RPMI7951 (cell line): Measurements from ENCODE around the gene IP6K3. TPM values are rescaled to one million over a fixed set of nuclear protein-coding genes. Genes with fewer than 3 reads are reported as not detected.

Experiments used
- DNase-seq: peaks from one replicate; pipeline ENCODE4 v3.0.0-alpha.2; 2012; ENCODE audit warnings: low read depth
- total RNA-seq: library from RNA; depleted of rRNA; stranded (reverse); fragments of >200 nt; shearing (Covaris generic); gene quantifications from 2 replicates; pipeline ENCODE4 v1.2.3, GENCODE V29; 2014

Gene IP6K3
- total RNA-seq, 1 experiment from 2014 or later, result 0.36 TPM

DNA sequence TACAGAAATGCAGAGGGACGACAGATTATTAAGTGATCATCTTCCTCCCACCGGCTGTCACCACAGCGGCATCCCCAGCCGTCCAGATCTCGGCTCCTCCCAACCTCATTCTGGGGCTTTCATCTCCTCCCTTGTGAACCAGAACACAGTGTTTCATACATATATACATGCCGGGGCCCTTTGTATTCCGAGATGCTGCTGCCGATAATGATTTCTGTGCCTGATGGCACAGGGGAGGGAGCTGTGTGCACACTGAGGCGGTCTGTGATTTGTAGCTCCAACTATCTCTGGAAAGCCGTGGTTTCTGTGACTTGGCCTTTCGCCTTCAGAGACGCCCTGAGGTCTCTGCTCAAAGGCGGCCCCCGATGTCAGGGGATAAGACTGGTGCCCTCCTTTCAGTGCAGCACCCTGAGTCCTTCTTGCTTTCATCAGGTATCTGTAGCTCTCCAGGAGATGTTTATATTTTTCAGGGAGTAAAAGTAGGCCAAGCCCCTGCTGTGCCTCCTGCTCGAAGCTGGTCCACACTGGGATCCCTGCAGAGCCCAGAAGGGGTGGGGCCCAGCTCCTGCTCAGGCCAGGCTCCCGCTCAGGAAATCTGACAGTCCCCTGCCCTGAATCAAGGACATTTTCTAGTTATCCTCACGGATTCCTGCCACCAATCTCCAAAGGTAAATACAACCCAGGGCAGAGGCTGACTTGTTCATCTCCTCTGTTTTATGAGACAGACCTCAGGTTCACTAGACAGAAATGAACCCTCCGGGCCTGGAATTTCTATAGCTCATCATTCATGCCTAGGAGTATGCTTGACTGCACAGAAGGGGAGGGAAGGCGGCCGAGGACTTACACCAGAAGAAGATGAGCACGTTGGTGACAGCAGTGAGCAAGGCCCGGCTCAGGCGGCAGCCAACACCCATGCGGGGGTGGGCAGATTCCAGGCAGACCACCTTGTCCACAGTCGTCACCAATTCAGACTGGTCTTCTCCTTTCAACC lies 31.0 kb upstream of the IP6K3 start:
- DNase-seq, result no peak

- no peak for DNase-seq
These were observed 30.1 kb upstream of the IP6K3 start for GRCh38 chr6:33776764-33777163.

- no peak for DNase-seq
These were observed 29.5 kb upstream of the IP6K3 start for GRCh38 chr6:33776186-33776585.

DNA sequence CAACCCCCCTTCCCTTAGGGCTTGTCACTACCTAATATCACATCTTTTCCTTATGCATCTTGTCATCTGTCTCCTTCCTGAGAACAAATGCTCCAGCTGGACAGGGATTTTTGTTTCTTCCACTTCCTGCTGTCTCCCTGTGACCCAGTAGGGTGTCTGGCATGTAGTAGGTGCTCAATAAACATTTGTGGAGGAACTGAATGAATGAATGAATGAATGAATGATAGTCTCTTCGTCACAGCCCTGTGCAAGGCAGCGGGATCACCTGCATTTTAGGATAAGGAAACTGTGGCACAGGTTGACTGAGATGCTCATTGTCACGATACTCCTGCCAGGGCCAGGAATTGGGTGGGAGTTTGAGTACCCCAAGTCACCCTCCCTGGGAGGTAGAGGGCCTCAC lies 28.1 kb upstream of the IP6K3 start:
- no peak for DNase-seq

- DNase-seq, result no peak
These were observed 26.3 kb upstream of the IP6K3 start for GRCh38 chr6:33772902-33773472.

- DNase-seq, result peak; percentile 21
These were observed 25.6 kb upstream of the IP6K3 start for GRCh38 chr6:33772082-33772830.

DNA sequence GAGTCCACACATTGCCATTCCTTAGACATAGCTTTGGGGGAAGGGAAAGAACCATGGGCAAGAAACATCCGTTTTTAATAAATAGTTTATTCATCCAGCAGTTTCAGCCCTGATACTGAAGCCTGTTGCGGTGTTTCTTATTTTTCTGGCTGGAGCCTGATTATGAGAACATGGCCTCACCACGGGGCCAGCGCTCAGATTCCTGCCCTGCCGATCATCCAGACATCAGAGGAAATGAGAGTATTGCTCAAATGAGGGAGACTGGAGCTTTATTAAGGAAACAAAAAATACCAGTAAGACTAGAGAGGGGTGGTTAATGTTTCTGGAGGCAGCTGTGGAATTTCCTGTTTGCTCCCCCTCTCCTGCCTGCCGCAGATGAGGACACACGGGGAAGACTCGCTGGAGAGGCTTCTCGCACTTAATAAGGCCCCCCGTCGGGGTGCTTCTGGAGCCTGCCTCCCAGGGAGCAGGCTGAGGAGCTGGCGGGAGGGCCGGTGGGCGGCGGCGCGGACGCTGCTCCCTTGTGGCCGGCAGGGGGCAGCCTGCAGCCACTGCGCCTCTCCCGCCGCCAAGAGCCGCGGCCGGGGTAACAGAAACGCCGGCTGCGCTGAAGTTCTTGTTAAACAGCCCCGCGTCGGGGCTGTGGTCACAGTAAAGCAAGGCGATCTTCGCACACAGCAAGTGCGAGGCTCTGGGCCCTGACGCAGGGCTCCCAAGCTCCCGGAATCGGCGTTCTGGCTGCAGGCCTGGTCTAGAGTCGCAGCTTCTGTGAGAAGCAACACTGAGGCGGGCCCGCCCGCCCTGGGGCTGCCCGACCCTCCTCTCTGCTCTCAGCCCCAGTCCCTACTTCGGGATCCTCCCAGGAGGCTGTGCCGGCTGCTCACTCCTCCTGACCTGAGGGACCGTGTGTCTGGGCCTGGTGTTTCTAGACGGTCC lies 24.7 kb upstream of the IP6K3 start:
- DNase-seq, result peak; percentile 81

- DNase-seq, result no peak
These were observed 24.1 kb upstream of the IP6K3 start for GRCh38 chr6:33770833-33771145.

DNA sequence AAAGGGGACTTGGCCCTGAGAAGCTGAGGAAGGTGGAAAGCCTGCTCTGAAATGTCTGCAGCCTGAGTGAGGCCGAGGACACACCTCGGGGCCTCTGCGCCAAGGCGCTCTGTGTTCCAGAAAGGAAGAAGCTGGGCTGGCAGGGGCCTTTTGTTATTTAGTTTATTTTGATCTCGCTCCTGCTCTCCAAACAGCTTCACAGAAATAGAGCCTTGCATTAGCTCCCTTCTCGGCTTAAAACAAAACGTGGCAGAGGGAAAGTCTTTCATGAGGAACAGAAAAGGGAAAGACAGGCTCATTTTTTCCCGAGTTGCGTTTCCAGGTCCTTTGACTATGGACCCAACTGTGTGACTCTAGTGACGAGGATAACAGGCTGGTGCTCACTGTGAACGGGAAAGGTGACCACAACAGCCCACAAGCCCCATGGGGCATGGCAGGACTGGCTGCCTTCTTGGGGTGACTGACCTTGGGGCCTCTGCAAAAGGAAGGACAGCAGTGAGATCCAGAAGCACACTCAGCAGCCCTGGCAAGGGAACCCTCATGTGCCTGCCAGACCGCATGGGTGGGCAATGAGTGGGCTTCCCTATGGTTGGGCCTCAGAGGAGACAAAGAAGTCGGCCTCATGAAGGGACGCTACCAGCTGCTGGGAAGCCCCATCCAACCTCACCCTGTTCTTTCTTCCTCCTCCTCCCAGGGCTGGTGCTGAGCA lies 23.6 kb upstream of the IP6K3 start:
- no peak for DNase-seq

DNA sequence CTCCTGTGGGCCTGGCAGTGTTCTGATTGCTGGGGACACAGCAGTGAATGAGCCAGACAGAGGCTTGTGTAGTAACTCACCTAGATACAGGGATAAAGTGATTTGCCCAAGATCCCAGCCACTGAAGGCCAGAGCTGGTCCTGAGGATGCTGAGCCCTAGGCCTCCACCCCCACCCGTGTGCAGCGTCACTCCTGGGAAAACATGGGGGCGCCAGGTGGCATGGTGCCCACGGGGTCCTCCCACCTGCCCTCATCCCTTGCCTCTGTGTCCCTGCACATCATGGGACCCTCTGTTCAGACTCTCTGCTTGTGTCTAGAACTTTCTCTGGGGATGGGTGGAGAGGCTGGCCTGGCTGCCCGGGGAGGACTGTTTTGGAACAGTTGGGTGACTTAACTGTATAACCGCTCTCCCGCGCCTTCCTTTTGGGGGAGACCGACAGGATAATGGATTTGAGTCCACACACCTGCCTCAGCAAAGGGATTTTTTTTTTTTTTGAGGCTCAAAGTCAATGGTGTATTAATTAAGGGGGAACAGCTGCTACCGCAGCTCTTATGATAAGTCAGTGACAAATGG lies 22.6 kb upstream of the IP6K3 start:
- DNase-seq, result no peak

- peak; percentile 77 for DNase-seq
These were observed 22.0 kb upstream of the IP6K3 start for GRCh38 chr6:33768644-33769120.

DNA sequence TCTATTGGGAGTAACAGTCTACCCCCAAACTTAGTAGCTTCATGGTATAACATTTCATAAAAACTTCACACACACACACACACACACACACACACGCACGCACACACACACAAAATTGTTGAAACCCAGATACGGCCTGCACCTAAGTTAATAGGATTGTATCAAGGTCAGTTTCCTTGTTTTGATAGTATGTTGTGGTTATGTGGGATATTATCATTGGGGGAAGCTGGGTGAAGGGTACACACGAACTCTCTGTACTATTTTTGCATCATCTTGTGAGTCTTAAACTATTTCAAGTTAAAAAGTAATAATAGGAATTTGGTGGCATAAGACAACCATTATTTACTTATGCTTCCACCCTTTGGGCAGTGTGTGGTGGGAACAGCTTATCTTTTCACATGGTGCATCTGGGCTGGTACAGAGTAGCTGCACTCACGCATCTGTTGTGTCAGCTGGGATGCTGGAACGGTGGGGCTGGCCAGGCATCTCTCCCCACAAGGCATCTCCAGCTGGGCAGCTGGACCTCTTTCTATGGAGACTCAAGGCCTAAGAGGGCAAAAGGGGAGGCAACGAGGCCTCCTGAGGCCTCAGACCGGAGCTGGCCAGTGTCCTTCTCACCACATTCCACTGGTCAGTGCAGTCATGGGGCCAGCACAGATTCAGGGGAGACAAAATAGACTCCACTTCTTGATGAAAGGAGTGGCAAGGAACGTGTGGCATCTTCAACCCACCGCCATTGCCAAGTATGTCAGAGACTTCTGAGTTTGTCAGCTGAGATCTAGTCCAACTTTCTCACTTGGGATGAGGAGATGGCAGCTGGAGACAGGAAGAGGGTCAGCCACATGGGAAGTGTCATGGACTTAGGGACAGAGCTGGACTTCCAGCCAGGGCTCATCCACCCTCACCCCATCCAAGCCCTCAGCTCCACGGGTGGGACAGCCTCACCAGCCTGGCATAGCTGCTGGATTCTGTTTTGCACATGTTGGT lies 20.5 kb upstream of the IP6K3 start:
- no peak for DNase-seq

DNA sequence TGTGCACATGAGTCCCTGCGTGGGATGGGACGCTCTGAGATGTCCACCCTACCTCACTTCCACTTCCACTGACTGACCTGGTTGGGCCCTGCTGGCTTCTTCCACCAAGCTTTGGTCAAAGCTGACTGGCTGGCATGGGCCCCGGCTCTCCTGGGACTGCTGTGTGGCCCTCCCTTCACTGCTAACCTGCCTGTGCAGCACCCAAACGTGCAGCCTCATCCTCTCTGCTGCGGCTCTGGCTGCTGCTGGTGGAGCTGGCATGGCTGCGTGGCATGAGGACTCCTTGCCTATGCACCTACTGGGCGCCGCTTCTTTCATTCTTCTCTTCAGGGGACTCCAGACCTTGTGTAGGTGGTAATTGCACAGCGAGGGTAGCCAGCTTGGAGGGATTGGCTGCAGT lies 18.7 kb upstream of the IP6K3 start:
- no peak for DNase-seq

- no peak for DNase-seq
These were observed 17.3 kb upstream of the IP6K3 start for GRCh38 chr6:33764036-33764435.

- no peak for DNase-seq
These were observed 16.8 kb upstream of the IP6K3 start for GRCh38 chr6:33763483-33763882.

DNA sequence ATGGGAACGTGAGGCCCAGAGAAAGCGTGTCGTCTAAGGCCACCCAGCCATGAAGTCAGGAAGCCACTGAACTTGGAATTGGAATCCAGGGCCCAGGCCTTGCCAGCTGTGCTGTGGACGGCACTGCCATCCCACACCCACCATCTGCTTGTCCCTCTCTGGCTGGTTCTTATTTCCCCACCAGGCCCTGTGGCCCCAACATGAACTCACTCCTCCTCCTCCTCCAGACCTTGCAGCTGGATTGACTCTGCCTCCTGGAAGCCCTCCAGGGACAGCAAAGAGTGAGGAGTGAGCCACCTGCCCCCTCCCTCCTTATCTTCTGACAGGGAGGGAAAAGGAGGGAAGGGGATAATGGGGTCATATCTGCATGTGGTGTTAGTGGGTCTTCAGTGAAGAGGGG lies 16.0 kb upstream of the IP6K3 start:
- no peak for DNase-seq

DNA sequence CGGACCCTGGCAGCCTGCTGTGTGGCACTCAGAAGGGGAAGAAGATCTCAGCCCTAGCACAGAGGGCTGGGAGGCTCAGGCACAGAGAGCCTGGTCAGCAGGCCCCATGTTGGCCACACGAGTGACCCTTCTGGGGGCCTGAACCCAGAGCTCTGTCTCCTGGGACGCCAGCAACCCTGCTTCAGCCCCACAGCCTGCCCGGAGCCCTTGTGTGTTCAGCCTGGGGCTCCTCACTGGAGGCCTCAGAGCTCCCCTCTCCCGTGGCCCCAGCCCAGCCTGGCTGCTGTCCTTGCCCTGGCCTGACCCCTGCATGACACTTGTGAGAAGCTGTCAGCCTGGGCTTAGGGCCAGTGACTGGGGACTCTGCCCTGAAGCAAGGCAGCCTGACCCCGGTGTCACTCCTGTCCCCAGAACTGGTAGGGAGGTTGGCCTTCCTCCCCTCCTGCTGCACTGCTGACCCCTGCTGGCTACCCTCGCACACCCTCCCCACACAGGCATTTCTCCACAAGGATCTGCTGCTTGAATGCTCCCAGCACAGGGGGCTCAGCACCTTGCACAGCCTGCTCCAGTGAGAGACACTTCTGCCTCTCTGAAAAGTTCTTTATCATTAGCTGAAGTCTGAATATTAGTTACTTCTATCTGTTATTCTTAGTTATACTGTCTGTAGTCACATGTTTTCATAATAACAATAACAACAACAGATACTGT lies 15.4 kb upstream of the IP6K3 start:
- DNase-seq, result peak; percentile 61

DNA sequence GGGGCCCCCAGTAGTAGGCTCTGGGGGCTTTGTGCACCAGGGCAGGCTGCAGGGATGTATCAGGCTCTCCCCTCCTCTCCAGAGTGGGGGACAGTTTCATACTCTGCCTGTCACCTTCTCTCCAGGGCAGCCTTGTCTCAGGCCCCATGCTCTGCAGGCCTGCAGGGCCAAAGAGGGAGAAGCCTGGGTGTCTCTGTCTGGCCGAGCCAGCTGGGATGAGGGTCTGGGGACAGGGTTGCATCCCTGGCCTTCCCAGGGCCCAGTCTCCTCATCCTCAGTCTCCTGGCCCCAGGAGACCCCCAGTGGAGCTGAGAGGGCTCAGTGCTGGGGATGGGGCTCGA lies 14.8 kb upstream of the IP6K3 start:
- DNase-seq, result no peak
